K562 (cell line): Measurements from ENCODE around the gene METAP1. TPM values are rescaled to one million over a fixed set of nuclear protein-coding genes. Genes with fewer than 3 reads are reported as not detected.

Source experiments
- AFF4 ChIP-seq: sonication (generic); formaldehyde crosslinking; IDR thresholded peaks from 2 replicates; pipeline ENCODE4 v1.8.0; 2023; ENCODE audit warnings: mild to moderate bottlenecking, missing genetic modification reagents
- CAMTA2 ChIP-seq: fragments of 250-450 bp; sonication (Bioruptor Pico); conservative IDR thresholded peaks from 2 replicates; pipeline ENCODE4 v1.5.1; 2022
- CBFA2T3 ChIP-seq: fragments of 450-650 bp; IDR thresholded peaks from 2 replicates; pipeline ENCODE4 v1.6.1; 2017
- FOXO4 ChIP-seq: fragments of 450-650 bp; formaldehyde crosslinking; IDR thresholded peaks from 2 replicates; pipeline ENCODE4 v1.4.0; 2020; ENCODE audit warnings: mild to moderate bottlenecking, moderate library complexity
- FOXP4 ChIP-seq: sonication (generic); formaldehyde crosslinking; IDR thresholded peaks from 2 replicates; pipeline ENCODE4 v1.8.0; 2022; ENCODE audit warnings: mild to moderate bottlenecking, missing genetic modification reagents, borderline replicate concordance
- GABPB1 ChIP-seq: sonication (generic); formaldehyde crosslinking; IDR thresholded peaks from 2 replicates; pipeline ENCODE4 v1.8.0; 2022; ENCODE audit warnings: mild to moderate bottlenecking, missing genetic modification reagents
- MAX ChIP-seq: sonication (generic); formaldehyde crosslinking; IDR thresholded peaks from 2 replicates; pipeline ENCODE4 v1.9.0; 2022; ENCODE audit warnings: mild to moderate bottlenecking, missing genetic modification reagents
- NR2C1 ChIP-seq, 2 experiments: fragments of 450-650 bp; IDR thresholded peaks; 2 replicates each; pipeline ENCODE4 v1.6.1; 2017; ENCODE audit warnings: mild to moderate bottlenecking in 2 of 2, antibody characterized with exemption in 1 of 2, inconsistent platforms in 1 of 2, missing compliant biosample characterization in 1 of 2, missing genetic modification characterization in 1 of 2
- PHF21A ChIP-seq: fragments of 450-650 bp; IDR thresholded peaks from 2 replicates; pipeline ENCODE4 v1.6.1; 2017; ENCODE audit warnings: low read depth, borderline replicate concordance
- POLR2AphosphoS2 ChIP-seq: IDR thresholded peaks from 2 replicates; pipeline ENCODE4 v1.6.1; 2012; ENCODE audit warnings: low read length, improper control_type of control experiment
- RCOR1 ChIP-seq, 2 experiments: IDR thresholded peaks; 2 replicates each; pipeline ENCODE4 v1.6.1; 2012; ENCODE audit warnings: low read depth in 2 of 2, low read length in 2 of 2, borderline replicate concordance in 1 of 2, improper control_type of control experiment in 1 of 2
- TOE1 ChIP-seq, 2 experiments: fragments of 450-650 bp in 1 of 2; sonication (generic) in 1 of 2; formaldehyde crosslinking in 1 of 2; IDR thresholded peaks; 2 replicates each; pipeline versions ENCODE4 v1.7.1 to v1.8.0; 2016 to 2022; ENCODE audit warnings: borderline replicate concordance in 2 of 2, mild to moderate bottlenecking in 2 of 2, antibody characterized with exemption in 1 of 2, inconsistent platforms in 1 of 2, low read depth in 1 of 2, missing genetic modification reagents in 1 of 2, moderate library complexity in 1 of 2
- ZNF217 ChIP-seq: sonication (generic); formaldehyde crosslinking; IDR thresholded peaks from 2 replicates; pipeline ENCODE4 v1.8.0; 2022; ENCODE audit warnings: mild to moderate bottlenecking, missing genetic modification reagents
- ZNF324 ChIP-seq: fragments of 250-450 bp; sonication (Bioruptor Pico); IDR thresholded peaks from 2 replicates; pipeline ENCODE4 v1.4.0; 2020; ENCODE audit warnings: mild to moderate bottlenecking
- ZNF384 ChIP-seq: IDR thresholded peaks from 2 replicates; pipeline ENCODE4 v1.6.1; 2012; ENCODE audit warnings: low read depth, low read length, improper control_type of control experiment
- ZNF639 ChIP-seq, 2 experiments: fragments of 200-800 bp in 1 of 2; sonication (Bioruptor generic) in 1 of 2; sonication (generic) in 1 of 2; formaldehyde crosslinking in 1 of 2; IDR thresholded peaks in 1 of 2; conservative IDR thresholded peaks in 1 of 2; 2 replicates each; pipeline versions ENCODE4 v1.5.0 to v1.6.1; 2016 to 2020; ENCODE audit warnings: missing compliant biosample characterization in 1 of 2, missing genetic modification characterization in 1 of 2, missing genetic modification reagents in 1 of 2
- polyA plus RNA-seq, 8 experiments: library from polyadenylated mRNA; depleted of rRNA in 4 of 8; stranded (reverse) in 5 of 8; unstranded in 3 of 8; fragments of >200 nt; fragmentation: Nextera tagmentation in 2 of 8; fragmentation: Illumina TruSeq in 1 of 8; extraction: Ambion mirVana in 2 of 8; extraction: Trizol in 1 of 8; gene quantifications; 2 replicates each; pipeline versions ENCODE4 v1.2.1 to v1.2.3, GENCODE V29; 2011 to 2014; ENCODE audit warnings: inconsistent platforms in 1 of 8, missing spikeins in 1 of 8
- total RNA-seq, 7 experiments: library from RNA; depleted of rRNA in 6 of 7; stranded (reverse); fragments of >200 nt in 6 of 7; fragmentation: Illumina TruSeq in 2 of 7; extraction: Trizol in 2 of 7; gene quantifications; 2 replicates each; pipeline versions ENCODE4 v1.2.1 to v1.2.3, GENCODE V29; 2011 to 2021; ENCODE audit warnings: low replicate concordance in 1 of 7

Gene METAP1
- total and polyA plus RNA-seq, 9 of the 15 experiments (the other 6 are each of a cell fraction or from before 2014, with no cell fraction given) = 31.4 to 77.6 (median 59.5) TPM

- TF ChIP-seq TOE1 (IDR thresholded peaks at IDR 0.05; ENCODE audit: borderline replicate concordance) = no peak
- TF ChIP-seq TOE1 (CRISPR knock-in tag; IDR thresholded peaks at IDR 0.05; ENCODE audit: borderline replicate concordance, low read depth) = no peak
- no peak for TF ChIP-seq CAMTA2 (CRISPR knock-in tag)
- no peak; a peak in 1 of 4 replicates for TF ChIP-seq ZNF639 (CRISPR knock-in tag; conservative IDR thresholded peaks at IDR 0.05 in 1 of 2, IDR thresholded peaks at IDR 0.05 in 1 of 2)
- TF ChIP-seq NR2C1 (IDR thresholded peaks at IDR 0.05) = no peak
- TF ChIP-seq NR2C1 (tag; IDR thresholded peaks at IDR 0.05) = no peak
- peak; percentile 84 for TF ChIP-seq GABPB1 (CRISPR knock-in tag)
- TF ChIP-seq CBFA2T3 = no peak
- peak; percentile 16; the same call in 1 of the 2 replicates for TF ChIP-seq MAX (CRISPR knock-in tag)
- no peak for TF ChIP-seq FOXO4 (CRISPR knock-in tag)
- peak; percentile 67; the same call in 1 of the 2 replicates for TF ChIP-seq POLR2AphosphoS2
- TF ChIP-seq ZNF384 = no peak
- no peak for TF ChIP-seq ZNF324 (CRISPR knock-in tag)
- TF ChIP-seq RCOR1 (IDR thresholded peaks at IDR 0.05; ENCODE audit: borderline replicate concordance in 1 of 2, low read depth in 2 of 2, low read length in 2 of 2) = no peak
- no peak for TF ChIP-seq PHF21A
- TF ChIP-seq AFF4 (CRISPR knock-in tag) = no peak
- TF ChIP-seq ZNF217 = no peak
- TF ChIP-seq FOXP4 (CRISPR knock-in tag) = 0 out of 2 replicates have a peak, but pooled peaks have one; percentile 71
These were observed 93.2 kb downstream of the METAP1 start, which contains the start of gene ADH5 (continued) for GRCh38 chr4:99088481-99089365.
